ENCODE measurements around the gene CBX5. TPM values are rescaled to one million over a fixed set of nuclear protein-coding genes. Genes with fewer than 3 reads are reported as not detected.
"Not testable (repeated sequence)": the region's sequence is repeated elsewhere in the genome, so short reads cannot be mapped to it uniquely, and the experiment has no call there.

The CBX5 gene
- 62.0 TPM for total RNA-seq

DNA sequence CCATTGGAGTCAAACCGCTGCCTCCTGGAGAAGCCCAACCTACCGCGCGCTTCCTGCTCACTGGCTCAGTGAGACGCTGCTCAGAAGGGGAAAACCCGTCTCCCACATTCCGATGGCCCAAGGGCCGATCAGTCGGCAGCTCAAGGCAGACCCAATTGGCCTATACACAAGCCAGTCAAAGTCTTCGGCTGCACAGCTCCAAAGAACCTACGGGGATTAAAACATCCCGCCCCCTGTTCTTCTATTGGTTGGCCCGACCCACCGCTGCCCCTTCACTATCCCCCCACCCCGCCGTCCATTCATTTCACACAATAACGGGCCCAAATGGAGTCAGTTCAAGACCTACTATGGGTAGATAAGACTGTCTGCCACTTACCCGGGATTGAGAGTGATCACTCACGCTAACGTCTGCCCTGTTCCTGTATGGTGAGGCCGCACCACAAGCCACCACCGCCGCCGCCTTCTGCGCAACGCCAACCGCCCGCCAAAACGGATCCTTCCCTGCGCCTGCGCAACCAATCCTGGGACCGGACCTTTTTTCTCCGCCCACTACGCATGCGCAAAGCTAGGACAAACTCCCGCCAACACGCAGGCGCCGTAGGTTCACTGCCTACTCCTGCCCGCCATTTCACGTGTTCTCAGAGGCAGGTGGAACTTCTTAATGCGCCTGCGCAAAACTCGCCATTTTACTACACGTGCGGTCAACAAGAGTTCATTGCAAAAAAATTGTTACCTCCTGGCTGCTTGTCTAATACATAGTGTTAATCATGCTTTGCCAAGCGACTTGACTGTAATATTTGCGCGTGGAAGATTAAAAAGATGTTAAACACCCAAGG, at the start of gene CBX5:
Gene CBX5 (minus strand): TSS at position 491 of the 836 bp plus-strand sequence. CDS start 22,472 bp downstream, outside the sequence.
- DNase-seq (ENCODE audit: low spot score): peak; percentile 100

DNA sequence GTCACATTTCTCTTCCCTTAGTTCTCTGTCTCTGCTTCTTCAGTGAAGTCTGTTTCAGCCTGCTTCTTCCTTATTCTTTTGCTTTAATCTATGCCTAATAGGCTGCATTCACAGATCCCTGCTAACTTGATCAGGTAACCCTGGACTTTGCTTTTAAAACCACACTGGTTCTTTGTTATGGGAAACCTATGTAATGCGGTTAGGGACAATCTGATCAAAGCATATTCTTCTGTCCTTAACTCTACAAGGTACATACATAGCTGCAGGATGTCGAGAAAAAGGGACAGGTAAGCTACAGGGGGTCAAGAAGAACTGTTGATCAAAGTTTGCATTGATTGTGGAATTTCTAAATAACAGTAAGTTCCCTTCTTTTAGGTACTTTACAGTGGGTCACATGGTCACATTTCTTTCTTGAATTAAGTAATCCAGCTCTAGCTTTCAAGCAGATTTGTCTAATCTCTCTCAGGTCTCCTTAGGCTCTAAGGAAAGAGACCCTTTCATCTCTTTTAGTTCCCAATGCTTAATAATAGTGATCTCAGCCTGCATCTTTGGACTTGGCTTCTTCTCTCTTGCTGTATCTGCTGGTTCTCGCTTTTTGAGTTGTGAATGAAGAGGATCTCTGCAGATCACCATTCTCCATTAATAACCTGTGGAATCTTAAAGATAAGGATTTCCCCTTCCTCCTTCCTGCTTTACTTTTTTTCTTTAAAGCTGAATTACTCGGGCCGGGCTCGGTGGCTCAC, 48.8 kb upstream of the CBX5 start:
- no peak for DNase-seq (ENCODE audit: low spot score)

DNA sequence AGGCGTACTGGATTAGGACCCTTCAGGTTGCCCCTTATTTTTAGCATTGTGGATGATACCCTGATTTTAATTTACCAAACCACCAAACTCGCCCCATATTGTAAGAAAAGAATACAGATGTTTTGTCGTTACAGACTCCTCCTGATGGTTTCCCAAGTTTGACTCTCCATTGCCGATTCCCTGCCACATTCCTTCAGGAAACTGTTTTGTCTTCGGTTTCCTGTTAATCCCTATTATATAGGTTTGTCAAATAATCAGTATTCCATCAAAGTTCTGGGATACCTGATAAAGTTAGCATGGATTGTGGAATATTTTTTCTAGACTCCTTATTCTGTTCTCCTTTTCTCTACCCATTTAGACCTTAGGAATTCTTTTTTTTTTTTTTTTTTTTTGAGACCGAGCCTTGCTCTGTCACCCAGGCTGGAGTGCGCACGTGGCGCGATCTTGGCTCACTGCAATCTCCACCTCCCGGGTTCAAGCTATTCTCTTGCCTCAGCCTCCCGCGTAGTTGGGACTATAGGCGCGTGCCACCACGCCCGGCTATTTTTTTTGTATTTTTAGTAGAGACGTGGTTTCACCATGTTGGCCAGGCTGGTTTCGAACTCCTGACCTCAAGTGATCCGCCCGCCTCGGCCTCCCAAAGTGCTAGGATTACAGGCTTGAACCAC, 45.7 kb upstream of the CBX5 start:
- DNase-seq (ENCODE audit: low spot score): not testable (repeated sequence)

DNA sequence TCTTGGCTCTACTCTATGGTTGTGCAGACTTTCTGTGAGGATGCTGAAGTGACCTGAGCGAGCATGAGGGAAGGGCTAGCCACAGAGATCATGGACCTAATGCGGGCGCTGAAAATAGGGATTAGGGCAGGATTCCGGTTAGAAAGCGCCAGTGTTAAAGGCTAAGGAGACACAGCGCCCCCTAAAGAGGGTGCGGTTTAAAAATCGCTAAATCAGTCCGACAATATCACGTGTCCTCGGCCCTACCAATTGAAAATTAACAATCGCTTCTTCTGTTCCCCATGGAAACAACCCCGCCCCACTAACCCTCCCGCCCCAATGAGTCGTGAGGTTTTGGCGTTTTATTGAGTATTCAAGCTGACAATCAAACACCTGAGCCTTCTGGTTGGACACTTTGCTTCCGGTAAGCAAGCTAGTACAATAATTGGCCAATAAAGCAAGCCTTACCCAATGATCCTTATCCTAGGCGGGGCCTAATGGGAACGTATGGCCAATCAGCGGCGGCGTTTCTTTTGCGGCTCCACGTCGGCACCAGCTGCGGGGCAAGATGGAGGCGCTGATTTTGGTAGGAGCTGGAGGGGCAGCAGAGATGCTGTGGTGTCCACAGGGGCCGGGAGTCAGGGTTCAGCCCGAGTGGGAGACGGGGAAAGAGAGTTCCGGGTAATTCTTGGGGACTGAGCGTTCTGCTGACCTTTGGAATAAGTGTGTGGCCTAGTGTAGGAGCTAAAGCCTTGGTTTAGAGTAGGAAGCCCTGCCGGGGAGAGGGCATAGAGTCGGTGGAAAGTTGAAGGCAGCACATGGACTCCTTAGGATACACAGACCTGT, 44.9 kb upstream of the CBX5 start, which contains the start of gene COPZ1:
Gene COPZ1 (plus strand): TSS at position 515 of the 825 bp plus-strand sequence. CDS start 33 bp downstream, at position 548.
- DNase-seq (ENCODE audit: low spot score): peak; percentile 98

DNA sequence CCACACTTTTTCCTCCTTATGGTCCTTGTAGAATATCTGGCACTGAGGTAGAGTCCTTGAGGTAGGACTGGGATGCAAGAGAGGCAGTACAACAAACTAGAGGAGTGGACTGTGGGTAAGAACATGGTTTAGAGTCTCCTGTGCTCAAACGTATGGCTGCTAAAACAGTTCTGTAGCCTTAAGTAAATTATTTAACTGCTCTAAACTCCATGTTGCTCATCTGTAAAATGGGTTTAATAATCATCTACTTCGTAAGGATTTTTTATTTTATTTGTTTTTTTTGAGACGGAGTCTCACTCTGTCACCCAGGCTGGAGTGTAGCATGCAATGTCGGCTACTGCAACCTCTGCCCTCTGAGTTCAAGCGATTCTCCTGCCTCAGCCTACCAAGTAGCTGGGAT, 41.4 kb upstream of the CBX5 start:
- no peak for DNase-seq (ENCODE audit: low spot score)

DNA sequence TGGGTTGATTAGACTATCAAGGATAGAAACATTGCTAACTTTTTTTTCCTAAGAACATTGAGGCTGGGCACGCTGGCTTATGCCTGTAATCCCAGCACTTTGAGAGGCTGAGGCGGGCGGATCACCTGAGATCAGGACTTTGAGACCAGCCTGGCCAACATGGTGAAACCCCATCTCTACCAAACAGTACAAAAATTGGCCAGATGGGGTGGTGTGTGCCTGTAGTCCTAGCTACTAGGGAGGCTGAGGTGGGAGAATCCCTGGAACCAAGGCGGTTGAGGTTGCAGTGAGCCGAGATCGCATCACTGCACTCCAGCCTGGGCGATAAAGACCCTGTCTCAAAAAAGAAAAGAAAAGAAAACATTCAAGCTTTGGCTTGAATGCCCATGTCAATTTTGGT, 32.4 kb upstream of the CBX5 start:
- not testable (repeated sequence) for DNase-seq (ENCODE audit: low spot score)

DNA sequence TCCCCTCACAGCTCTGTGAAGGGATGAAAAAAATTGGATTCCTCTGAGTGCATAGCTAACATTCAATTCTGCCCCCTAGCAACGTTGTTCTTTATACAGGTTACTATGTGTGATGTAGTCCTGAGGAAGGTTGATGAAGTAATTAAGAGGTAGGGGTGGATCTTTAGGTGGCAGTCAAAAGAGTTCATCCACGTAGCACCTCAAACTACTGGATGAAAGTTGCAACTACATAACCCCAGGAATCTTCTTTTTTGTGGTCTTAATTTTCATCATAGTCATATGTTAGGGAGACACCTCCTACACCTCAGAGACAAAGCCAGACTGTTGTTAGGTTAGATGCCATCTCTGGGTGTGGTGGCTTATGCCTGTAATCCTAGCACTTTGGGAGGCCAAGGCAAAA, 31.1 kb upstream of the CBX5 start:
- no peak for DNase-seq (ENCODE audit: low spot score)

DNA sequence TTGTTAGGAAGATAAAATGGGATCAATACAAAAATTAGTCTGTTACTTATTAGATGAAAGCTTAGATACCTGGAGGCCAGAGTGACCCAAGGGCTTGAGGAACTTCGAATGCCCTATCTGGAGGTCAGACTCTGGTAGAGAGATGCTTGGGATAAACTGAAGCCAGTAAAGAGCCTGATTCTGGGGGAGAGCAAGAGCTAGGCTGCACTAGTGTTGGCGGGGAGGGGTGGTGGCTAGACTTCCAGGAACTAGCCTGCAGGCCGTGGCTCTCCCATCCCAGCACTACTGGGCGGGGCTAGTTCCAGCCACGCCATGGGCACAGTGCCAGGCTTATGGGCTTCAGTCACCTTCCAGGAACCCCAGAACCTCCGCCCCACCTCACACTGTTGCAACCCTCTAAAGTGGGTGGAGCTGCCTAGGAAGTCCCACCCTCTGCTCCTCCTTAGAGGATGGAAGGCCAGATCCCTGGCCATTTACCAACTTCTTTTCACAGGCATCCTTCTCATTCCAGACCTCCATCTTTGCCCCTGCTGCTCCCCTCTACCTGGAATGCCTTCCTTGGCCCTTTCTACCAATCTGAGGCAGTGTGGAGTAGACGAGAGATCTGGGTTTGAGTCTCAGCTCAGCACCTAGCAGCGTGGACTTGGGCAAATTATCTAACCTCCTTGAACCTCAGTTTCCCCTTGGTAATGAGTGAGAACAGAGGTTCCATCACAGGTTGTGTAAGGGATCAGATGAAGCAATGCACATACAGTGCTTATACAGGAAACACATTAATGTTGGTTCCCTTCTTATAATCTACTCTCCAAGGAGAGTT, 27.2 kb upstream of the CBX5 start:
- DNase-seq (ENCODE audit: low spot score): peak; percentile 89

DNA sequence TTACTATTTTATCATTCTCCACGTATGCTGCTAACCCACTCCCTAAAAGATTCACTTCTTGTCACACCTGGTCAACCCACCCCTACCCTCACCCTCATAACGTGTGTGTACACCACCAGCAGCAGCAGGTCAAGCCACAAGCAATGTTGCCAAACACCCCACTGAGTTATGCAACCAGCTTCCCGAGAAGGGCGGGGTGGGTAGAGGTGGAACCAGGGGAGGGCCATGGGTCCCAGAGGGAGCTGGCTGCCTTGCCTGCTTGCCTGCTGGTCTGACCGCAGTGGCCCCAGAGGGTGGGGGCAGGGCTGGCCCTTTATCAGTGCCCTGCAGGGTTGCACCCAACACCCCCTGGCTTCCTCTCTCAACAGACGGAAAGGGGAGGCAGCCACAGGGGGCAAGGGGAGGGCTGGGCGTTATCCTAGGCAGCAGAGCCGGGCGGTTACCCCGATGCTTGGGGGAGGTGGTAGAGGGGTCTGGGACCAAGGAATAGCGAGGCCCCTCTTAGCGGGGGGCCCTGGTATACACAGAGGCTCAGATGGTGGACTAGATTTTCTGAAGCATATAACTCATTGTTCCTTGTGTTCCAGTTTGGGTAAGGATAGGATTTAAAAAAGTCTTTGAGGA, 24.4 kb upstream of the CBX5 start:
- DNase-seq (ENCODE audit: low spot score): peak; percentile 75

DNA sequence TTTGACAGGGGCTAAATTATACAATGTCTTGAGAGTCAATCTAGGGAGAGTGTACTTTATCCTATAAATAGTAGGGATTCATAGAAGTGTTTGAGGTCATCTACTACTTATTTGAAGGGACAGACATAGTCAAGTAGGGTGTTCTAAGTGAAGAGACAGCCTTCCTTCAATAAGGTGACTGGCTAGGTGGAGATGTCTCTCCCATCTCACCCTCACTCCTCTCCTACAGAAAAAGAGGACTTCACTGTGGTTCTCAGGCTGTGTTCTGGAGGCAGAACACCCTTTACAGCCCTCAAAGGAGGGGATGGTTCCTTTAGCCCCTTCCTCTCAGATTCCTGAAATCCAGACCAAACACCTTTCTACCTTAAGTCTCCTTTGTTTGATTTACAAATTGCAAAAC, 23.7 kb upstream of the CBX5 start:
- no peak for DNase-seq (ENCODE audit: low spot score)

DNA sequence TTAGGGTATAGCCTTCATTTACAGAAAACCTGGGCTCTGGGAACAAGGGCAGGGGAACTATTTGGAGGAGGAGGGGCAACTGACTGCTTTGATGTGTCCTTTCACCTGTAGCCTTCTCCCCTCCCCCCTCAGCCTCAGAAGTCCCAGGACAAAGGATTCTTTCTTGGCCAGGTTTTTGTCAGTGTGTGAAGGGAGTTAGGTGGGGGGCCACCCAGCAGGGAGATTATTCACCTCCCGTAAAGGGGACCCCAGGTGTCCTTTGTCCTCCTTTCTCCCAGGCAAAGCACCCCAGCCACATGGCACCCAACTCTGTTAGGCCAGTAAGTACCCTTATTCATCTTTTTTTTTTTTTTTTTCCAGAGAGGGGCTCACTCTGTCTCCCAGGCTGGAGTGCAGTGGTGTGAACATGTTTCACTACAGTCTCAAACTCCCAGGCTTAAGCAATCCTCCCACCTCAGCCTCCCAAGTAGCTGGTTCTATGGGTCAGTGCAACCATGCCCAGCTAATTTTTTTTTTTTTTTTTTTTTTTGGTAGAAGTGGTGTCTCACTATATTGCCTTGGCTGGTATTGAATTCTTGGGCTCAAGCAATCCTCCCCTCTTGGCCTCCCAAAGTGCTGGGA, 21.6 kb upstream of the CBX5 start:
- DNase-seq (ENCODE audit: low spot score): no peak

DNA sequence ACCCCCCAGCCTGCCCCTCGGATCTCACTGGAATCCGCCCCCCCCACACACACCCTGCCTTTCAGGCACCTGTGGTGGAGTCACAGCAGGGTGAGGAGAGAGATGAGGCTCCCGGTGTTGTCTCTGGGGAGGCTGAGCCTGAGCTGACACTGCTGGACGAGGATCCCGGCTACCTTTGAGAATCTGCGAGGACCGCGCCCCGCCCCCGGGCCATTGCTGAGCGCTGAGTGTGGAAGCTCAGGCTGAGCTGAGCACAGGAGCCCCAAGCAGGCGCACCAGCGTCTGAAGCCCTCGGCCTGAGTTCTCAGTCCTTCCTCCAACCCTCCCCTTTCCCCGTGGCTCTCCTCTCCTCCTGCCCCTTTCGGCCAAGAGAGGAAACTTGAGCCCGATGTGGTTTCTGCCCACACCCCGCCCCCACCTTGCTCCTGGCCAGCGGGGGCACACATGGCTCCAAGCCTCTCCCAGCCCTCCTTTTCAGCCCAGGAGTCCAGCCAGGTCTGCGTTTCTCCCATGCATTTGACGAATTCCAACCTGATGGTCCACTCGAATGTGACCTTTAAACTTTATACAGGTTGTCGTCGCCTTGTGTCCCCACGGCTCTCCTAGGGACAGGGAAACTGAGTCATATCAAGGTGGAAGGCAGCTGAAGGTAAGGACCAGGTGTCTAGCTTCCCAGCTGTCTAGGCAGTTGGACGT, 21.0 kb upstream of the CBX5 start, which contains the start of gene NFE2:
Gene NFE2 (minus strand): TSS at position 284 of the 696 bp plus-strand sequence. CDS start 5,767 bp downstream, outside the sequence.
- no peak for DNase-seq (ENCODE audit: low spot score)

DNA sequence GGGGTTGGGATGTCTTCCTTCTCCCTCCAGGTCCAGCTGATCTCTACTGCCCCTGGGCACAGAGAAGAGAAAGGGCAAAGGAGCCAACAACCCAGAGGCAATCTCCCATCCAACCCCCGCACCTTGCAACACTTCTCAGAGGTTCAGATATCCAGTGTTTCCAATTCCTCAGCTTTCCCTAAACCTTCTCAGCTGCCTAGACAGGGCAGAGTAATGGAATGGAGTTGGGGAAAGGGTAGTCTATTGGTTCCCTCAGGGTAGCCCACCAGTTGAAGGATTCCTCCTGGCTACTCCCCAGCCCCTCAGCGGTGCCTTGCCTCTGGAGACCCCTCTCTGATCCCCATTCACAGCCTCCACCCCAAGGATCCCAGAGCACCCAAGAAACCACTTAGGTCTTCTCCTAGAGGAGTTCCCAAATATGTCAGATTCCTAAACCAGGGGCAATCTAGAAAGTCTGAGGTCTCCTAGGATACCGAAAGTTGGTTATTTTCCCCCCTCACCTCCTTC, 20.4 kb upstream of the CBX5 start:
- DNase-seq (ENCODE audit: low spot score): no peak

DNA sequence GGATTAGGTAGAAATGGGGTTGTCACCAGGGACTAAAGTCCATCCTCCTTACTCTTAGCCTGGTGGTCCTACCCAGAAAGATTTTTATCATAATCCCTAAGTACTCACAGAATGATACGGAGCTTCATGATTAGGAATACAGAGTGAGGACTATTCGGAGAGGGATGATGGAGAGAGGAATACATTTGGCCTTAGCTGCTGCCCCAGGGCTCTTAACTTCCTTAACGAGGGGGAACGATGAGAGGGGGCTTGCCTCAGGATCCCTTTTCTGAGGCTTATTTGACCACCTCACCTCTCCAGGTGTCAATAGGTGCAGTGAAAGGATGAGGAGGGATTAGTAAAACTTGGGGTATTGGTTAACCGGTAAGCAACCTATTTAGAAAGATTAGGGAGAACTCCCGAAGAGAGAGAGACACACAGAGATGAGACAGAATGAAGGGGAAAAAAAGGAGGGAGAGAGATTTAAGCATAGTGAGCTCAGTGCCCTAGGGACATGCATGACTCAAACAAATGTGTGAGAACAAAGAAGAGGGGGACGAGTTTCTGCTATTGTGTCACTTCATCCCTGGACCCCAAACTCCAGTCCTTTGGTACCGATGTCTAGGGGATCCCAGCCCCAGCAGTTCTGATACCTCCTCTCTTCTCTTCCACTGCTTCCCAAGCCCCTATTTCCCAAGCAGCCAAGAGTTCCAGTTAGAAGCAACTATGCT, 19.7 kb upstream of the CBX5 start:
- no peak for DNase-seq (ENCODE audit: low spot score)

DNA sequence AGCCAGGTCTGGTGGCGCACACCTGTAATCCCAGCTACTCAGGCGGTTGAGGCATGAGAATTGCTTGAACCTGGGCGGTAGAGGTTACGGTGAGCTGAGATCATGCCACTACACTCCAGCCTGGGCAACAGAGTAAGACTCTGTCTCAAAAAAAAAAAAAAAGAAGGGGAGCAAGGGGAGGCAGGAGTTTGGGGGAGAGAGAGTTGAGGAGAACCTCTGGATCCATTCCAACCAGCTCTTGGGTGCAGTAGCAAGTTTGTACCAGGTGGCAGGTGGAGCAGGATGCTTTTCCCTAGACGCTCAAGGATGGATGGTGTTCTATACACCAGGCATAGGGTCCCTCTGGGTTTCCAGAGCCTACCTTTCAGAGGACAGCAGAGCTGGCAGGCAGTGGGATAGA, 19.0 kb upstream of the CBX5 start:
- DNase-seq (ENCODE audit: low spot score): no peak

DNA sequence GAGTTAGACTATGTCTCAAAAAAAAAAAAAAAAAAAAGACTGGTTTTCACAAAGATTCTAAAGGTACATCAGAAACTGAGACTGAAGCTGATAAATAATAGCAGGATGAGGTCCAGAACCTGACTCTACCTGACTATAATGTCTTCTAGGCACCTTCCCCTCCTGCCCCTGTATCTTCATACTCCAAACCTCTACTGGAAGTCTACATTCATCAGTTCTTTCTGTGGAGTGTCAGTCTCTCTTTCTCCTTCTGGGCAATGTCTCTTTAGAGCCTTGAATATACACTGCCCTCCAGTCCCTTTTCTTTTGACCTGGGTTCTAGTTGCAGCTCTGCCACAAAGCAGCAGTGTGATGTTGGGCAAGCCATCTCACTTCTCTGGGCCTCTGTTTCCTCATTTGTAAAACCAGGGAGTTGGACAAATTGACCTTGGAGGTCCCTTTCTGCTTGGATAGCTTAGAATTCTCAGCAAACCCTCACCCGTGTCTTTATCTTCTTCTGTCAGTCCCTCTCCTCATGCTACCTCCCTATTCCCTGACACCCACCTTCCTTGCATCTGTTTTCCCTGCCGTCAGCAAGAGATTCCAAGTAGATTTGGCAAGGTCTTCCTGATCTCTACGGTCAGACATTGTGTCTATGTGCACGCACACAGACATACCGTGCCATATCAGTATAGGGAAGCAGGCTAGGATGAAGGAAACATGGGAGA, 16.6 kb upstream of the CBX5 start:
- no peak for DNase-seq (ENCODE audit: low spot score)

DNA sequence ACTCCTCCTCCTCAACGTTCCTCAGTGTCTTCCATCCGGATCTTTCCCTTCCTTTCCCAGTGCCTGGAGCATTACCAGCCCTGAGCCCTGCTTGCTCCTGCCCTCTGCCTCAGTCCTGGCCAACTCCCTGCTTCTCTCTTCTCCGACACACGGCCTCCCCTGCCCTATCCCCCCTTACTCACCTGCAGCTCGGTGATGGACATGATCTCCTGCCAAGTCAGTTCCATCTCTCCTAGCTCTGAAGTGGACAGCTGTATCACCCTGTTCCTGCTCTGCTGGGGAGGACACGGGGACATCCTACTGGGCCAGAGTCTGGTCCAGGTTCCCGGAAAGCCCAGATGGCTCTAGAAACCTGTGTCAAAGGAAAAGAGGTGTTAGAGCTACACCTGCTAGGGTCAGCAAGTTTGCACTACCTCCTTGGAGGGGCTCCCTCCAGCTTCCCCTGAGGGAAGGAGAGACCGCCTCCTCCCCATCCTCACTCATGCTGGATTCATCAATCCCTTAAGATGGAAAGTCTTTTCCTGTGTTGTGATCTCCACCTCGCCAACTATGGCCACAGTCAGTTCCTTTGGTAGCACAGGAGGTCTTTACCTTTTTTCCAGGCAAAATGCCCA, 15.1 kb upstream of the CBX5 start:
- DNase-seq (ENCODE audit: low spot score): no peak

Data from mucosa of gallbladder (tissue), 1 donor.